Measurements from ENCODE around the gene ITGA8.
"Not testable (repeated sequence)": the region's sequence is repeated elsewhere in the genome, so short reads cannot be mapped to it uniquely, and the experiment has no call there.

ITGA8 gene

GRCh38 chr10:15719899-15720634 is at the start of gene ITGA8:
ITGA8 (minus strand) TSS chr10:15719922; CDS start chr10:15719771, 151 bp downstream.
- DNase-seq (ENCODE audit: extremely low read depth in 1 of 2, low read depth in 1 of 2): no peak

- no peak for DNase-seq (ENCODE audit: extremely low read depth in 1 of 2, low read depth in 1 of 2)
Observed at GRCh38 chr10:15764892-15765454, 45.3 kb upstream of the ITGA8 start.

GRCh38 chr10:15763006-15763405 is 43.3 kb upstream of the ITGA8 start:
- DNase-seq (ENCODE audit: extremely low read depth in 1 of 2, low read depth in 1 of 2): no peak

- DNase-seq (ENCODE audit: extremely low read depth in 1 of 2, low read depth in 1 of 2): not testable (repeated sequence)
Observed at GRCh38 chr10:15762239-15762638, 42.5 kb upstream of the ITGA8 start.

- DNase-seq (ENCODE audit: extremely low read depth in 1 of 2, low read depth in 1 of 2): not testable (repeated sequence)
Observed at GRCh38 chr10:15761224-15761623, 41.5 kb upstream of the ITGA8 start.

DNA sequence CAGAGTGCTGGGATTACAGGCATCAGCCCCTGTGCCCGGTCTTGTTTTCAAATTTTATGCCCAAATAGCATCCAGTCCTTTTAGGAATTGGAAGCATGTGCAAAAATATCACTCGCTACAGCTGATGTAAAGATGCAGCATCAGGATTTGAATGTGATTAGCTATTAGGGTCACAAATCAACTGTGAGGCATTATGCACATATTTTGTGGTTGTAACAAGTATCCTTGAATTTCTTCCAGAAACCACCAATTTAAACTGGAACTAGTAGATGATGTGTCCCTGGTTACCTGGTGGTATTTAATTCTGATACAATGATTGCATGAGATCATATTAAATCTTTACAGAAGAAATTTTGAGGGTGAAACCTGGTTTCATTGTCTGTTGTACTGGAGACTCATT is 41.0 kb upstream of the ITGA8 start:
- DNase-seq (ENCODE audit: extremely low read depth in 1 of 2, low read depth in 1 of 2): no peak

GRCh38 chr10:15759265-15759664 is 39.5 kb upstream of the ITGA8 start:
- DNase-seq (ENCODE audit: extremely low read depth in 1 of 2, low read depth in 1 of 2): no peak

GRCh38 chr10:15758618-15759017 is 38.9 kb upstream of the ITGA8 start:
- no peak for DNase-seq (ENCODE audit: extremely low read depth in 1 of 2, low read depth in 1 of 2)

DNA sequence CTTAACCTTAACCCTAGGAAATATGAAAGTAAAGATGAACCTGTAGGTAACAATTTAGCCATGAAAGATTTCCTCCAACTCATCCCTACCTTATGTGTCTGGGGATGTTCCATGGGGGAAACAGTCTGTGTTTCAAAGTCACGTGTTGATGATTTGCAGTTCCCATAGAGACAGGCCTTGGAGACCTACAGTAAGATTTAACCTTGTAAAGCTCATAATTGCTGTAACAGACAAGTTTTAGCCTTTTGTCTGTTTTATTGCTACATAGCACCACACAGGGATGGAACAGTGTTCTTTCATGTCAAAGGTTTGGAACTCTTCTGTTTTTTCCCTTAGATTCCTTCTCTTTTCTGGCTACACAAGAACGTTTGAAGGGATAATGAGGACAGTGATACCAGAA is 35.2 kb upstream of the ITGA8 start:
- DNase-seq (ENCODE audit: extremely low read depth in 1 of 2, low read depth in 1 of 2): no peak

GRCh38 chr10:15751046-15751445 is 31.3 kb upstream of the ITGA8 start:
- DNase-seq (ENCODE audit: extremely low read depth in 1 of 2, low read depth in 1 of 2): no peak

DNA sequence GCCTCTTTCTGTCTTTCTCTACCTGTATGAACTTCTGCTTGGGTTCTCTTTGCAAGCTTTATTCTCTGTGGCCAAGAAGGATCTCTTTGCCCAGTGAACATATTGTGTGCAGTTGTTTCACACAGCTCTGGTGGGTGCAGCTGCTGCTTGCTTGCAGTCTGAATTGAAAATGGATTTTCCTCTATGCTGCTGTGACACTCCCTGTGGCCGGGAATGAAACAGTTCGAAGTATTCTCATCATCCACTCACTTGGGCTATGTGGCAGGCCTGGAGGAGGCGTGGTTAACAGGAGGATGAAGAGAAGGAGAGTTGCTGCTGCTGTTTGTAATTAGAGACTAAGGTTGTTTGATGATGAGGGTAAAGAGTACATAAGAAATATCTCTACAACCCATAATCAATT is 28.4 kb upstream of the ITGA8 start:
- DNase-seq (ENCODE audit: extremely low read depth in 1 of 2, low read depth in 1 of 2): no peak

DNA sequence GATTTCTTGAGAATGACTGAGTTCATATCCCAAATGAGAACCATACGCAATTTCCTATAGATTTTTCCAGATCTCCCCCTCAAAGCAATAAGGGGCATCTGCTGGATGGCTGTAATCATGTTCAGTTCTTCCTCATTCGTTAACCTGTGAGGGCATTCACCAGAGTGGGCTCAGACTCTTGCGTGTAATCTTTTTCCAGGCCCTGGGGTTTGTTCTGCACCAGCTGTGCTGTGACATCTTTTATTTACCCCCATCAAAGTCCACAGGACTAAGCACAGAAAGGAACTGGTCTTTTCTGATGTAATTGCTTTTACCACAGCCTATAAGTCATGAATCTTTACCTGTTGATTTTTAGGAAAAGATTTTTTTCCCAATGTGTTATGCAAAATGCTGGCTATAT is 27.9 kb upstream of the ITGA8 start:
- no peak for DNase-seq (ENCODE audit: extremely low read depth in 1 of 2, low read depth in 1 of 2)

GRCh38 chr10:15745751-15746150 is 26.0 kb upstream of the ITGA8 start:
- no peak for DNase-seq (ENCODE audit: extremely low read depth in 1 of 2, low read depth in 1 of 2)

GRCh38 chr10:15744217-15744865 is 24.6 kb upstream of the ITGA8 start:
- peak in 1 of 2 donors; percentile 5 for DNase-seq (ENCODE audit: extremely low read depth in 1 of 2, low read depth in 1 of 2)

DNA sequence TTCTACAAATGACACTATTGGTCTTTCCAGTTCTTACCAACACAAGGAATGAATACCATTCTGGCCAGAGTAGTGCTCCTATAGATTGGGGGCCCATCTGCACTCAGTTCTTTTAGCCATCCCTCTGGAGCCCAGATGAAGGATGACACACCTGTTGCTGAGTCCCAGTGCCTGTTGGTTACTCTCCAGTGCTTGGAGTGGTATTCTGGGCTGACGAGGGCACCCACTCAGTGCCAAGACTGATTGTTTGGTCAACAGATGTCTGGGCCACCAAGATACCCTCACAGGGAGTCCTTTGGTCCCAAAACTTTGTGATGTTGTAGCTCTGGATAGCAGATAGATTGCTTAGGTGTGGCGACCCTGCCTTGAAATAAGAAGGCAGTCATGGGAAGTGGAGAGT is 23.7 kb upstream of the ITGA8 start:
- no peak for DNase-seq (ENCODE audit: extremely low read depth in 1 of 2, low read depth in 1 of 2)

DNA sequence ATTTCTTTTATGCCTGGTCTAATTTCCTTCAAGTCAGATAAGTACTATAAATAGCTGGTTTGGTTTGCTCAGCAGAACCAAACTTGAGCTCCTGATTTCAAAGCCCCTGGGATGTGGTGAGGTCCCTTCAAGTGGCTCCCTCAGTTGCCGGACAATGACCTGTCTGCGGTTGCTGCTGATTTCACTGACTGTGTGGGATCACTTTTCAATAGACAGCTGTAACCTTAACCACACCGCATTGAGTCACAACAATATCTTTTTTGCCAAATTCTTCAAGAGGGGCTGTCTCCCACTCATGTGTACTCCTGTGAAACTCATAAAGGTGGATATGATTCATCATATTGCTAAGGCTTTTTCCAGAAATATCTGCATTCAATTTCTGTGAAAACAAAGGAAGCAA is 23.1 kb upstream of the ITGA8 start:
- DNase-seq (ENCODE audit: extremely low read depth in 1 of 2, low read depth in 1 of 2): no peak

- DNase-seq (ENCODE audit: extremely low read depth in 1 of 2, low read depth in 1 of 2): no peak
Observed at GRCh38 chr10:15742102-15742501, 22.4 kb upstream of the ITGA8 start.

- no peak for DNase-seq (ENCODE audit: extremely low read depth in 1 of 2, low read depth in 1 of 2)
Observed at GRCh38 chr10:15741581-15741980, 21.9 kb upstream of the ITGA8 start.

GRCh38 chr10:15740261-15740660 is 20.5 kb upstream of the ITGA8 start:
- no peak for DNase-seq (ENCODE audit: extremely low read depth in 1 of 2, low read depth in 1 of 2)

- no peak for DNase-seq (ENCODE audit: extremely low read depth in 1 of 2, low read depth in 1 of 2)
Observed at GRCh38 chr10:15739254-15739970, 19.7 kb upstream of the ITGA8 start.

GRCh38 chr10:15738270-15738925 is 18.7 kb upstream of the ITGA8 start:
- DNase-seq (ENCODE audit: extremely low read depth in 1 of 2, low read depth in 1 of 2): no peak

All from activated CD8-positive, alpha-beta memory T cell treated with anti-CD3 and anti-CD28 coated beads for 1 hour (primary cell).